H9 (cell line): ENCODE results near the gene ZPR1. TPM values are rescaled to one million over a fixed set of nuclear protein-coding genes. Genes with fewer than 3 reads are reported as not detected.

ENCODE experiments used
- DNase-seq: peaks from one replicate; pipeline ENCODE4 v3.0.0-alpha.2; 2017
- H2AFZ ChIP-seq: one replicate; pipeline ENCODE4 v1.6.1; 2013; ENCODE audit warnings: mild to moderate bottlenecking, low read length, control low read depth, moderate library complexity
- H2AK5ac ChIP-seq: 2 replicates; pipeline ENCODE4 v1.6.1; 2013; ENCODE audit warnings: low read length, control low read depth, mixed read lengths; ENCODE audit not compliant: insufficient read length
- H2BK120ac ChIP-seq: one replicate; pipeline ENCODE4 v1.6.1; 2013; ENCODE audit warnings: low read depth, mild to moderate bottlenecking, low read length, control low read depth, inconsistent platforms; ENCODE audit not compliant: poor library complexity, severe bottlenecking
- H2BK12ac ChIP-seq: 2 replicates; pipeline ENCODE4 v1.6.1; 2013; ENCODE audit warnings: low read length, control low read depth, mixed read lengths, low read depth; ENCODE audit not compliant: insufficient read length
- H2BK15ac ChIP-seq: 2 replicates; pipeline ENCODE4 v1.6.1; 2013; ENCODE audit warnings: low read depth, low read length, control low read depth
- H2BK20ac ChIP-seq: one replicate; pipeline ENCODE4 v1.6.1; 2013; ENCODE audit warnings: low read depth, mild to moderate bottlenecking, low read length, control low read depth, inconsistent platforms; ENCODE audit not compliant: poor library complexity, severe bottlenecking
- H2BK5ac ChIP-seq: 2 replicates; pipeline ENCODE4 v1.6.1; 2013; ENCODE audit warnings: low read length, control low read depth, mixed read lengths; ENCODE audit not compliant: insufficient read length
- H3K14ac ChIP-seq: 2 replicates; pipeline ENCODE4 v1.6.1; 2013; ENCODE audit warnings: low read length, control low read depth; ENCODE audit not compliant: insufficient read depth
- H3K18ac ChIP-seq: 2 replicates; pipeline ENCODE4 v1.6.1; 2013; ENCODE audit warnings: low read depth, mild to moderate bottlenecking, mixed read lengths, low read length, control low read depth; ENCODE audit not compliant: insufficient read length
- H3K23ac ChIP-seq: 2 replicates; pipeline ENCODE4 v1.6.1; 2013; ENCODE audit warnings: low read length, control low read depth, mixed read lengths, low read depth; ENCODE audit not compliant: insufficient read length
- H3K23me2 ChIP-seq: 2 replicates; pipeline ENCODE4 v1.6.1; 2013; ENCODE audit warnings: low read depth, mild to moderate bottlenecking, mixed read lengths, low read length, control low read depth; ENCODE audit not compliant: insufficient read length, poor library complexity, severe bottlenecking
- H3K27ac ChIP-seq: 2 replicates; pipeline ENCODE4 v1.5.1; 2013; ENCODE audit warnings: low read length, control low read depth, mixed read lengths, low read depth; ENCODE audit not compliant: insufficient read length
- H3K27me3 ChIP-seq: 2 replicates; pipeline ENCODE4 v1.6.1; 2013; ENCODE audit warnings: low read length, control low read depth, inconsistent platforms; ENCODE audit not compliant: insufficient read depth
- H3K4ac ChIP-seq: 2 replicates; pipeline ENCODE4 v1.6.1; 2013; ENCODE audit warnings: low read depth, mild to moderate bottlenecking, control low read depth, inconsistent platforms, low read length, moderate library complexity
- H3K4me1 ChIP-seq: 2 replicates; pipeline ENCODE4 v1.6.1; 2013; ENCODE audit warnings: low read length, control low read depth, inconsistent platforms; ENCODE audit not compliant: insufficient read depth
- H3K4me2 ChIP-seq: 2 replicates; pipeline ENCODE4 v1.6.1; 2013; ENCODE audit warnings: low read length, control low read depth, mixed read lengths; ENCODE audit not compliant: insufficient read length, insufficient read depth
- H3K56ac ChIP-seq: 2 replicates; pipeline ENCODE4 v1.6.1; 2013; ENCODE audit warnings: low read depth, mild to moderate bottlenecking, mixed read lengths, low read length, control low read depth; ENCODE audit not compliant: insufficient read length
- H3K79me1 ChIP-seq: 2 replicates; pipeline ENCODE4 v1.6.1; 2013; ENCODE audit warnings: low read depth, mild to moderate bottlenecking, moderate library complexity, low read length, control low read depth, inconsistent platforms; ENCODE audit not compliant: insufficient read depth, poor library complexity, severe bottlenecking
- H3K79me2 ChIP-seq: 2 replicates; pipeline ENCODE4 v1.6.1; 2013; ENCODE audit warnings: low read length, control low read depth, inconsistent platforms; ENCODE audit not compliant: insufficient read depth
- H3K9ac ChIP-seq: 2 replicates; pipeline ENCODE4 v1.6.1; 2013; ENCODE audit warnings: low read length, control low read depth, mixed read lengths; ENCODE audit not compliant: insufficient read length; ENCODE audit errors: extremely low read depth
- H3K9me3 ChIP-seq: one replicate; pipeline ENCODE4 v1.6.1; 2013; ENCODE audit warnings: low read depth, low read length, inconsistent platforms; ENCODE audit not compliant: control insufficient read depth
- H3T11ph ChIP-seq: one replicate; pipeline ENCODE4 v1.6.1; 2013; ENCODE audit warnings: mild to moderate bottlenecking, low read length, control low read depth, inconsistent platforms
- H4K20me1 ChIP-seq: one replicate; pipeline ENCODE4 v1.6.1; 2013; ENCODE audit not compliant: control insufficient read depth, insufficient read length, insufficient read depth
- H4K5ac ChIP-seq: 2 replicates; pipeline ENCODE4 v1.6.1; 2013; ENCODE audit warnings: low read depth, mild to moderate bottlenecking, mixed read lengths, low read length, control low read depth; ENCODE audit not compliant: insufficient read length
- H4K8ac ChIP-seq: replicated peaks from 2 replicates; pipeline ENCODE4 v1.6.1; 2013; ENCODE audit warnings: low read length, control low read depth, mixed read lengths, low read depth; ENCODE audit not compliant: insufficient read length
- H4K91ac ChIP-seq: 2 replicates; pipeline ENCODE4 v1.6.1; 2013; ENCODE audit warnings: low read depth, mild to moderate bottlenecking, moderate library complexity, mixed read lengths, low read length, control low read depth; ENCODE audit not compliant: insufficient read length
- H3K27ac Mint-ChIP-seq, 3 experiments: 2 replicates in 2 of 3; 3 replicates in 1 of 3; pipeline ENCODE4 v1.8.0; 2020 to 2021; ENCODE audit warnings: mixed read lengths in 3 of 3, mild to moderate bottlenecking in 1 of 3, moderate library complexity in 1 of 3
- H3K27me3 Mint-ChIP-seq: 2 replicates; pipeline ENCODE4 v1.8.0; 2021; ENCODE audit warnings: low read depth, mild to moderate bottlenecking, moderate library complexity, mixed read lengths
- H3K36me3 Mint-ChIP-seq, 3 experiments: 2 replicates in 2 of 3; 3 replicates in 1 of 3; pipeline ENCODE4 v1.8.0; 2020 to 2021; ENCODE audit warnings: low read depth in 3 of 3, mixed read lengths in 3 of 3; ENCODE audit not compliant: insufficient read depth in 1 of 3
- H3K4me1 Mint-ChIP-seq, 2 experiments: 2 replicates each; pipeline ENCODE4 v1.8.0; 2020; ENCODE audit warnings: mixed read lengths in 2 of 2
- H3K4me3 Mint-ChIP-seq, 2 experiments: 2 replicates in 1 of 2; 3 replicates in 1 of 2; pipeline ENCODE4 v1.8.0; 2020 to 2021; ENCODE audit warnings: mild to moderate bottlenecking in 2 of 2, mixed read lengths in 2 of 2, moderate library complexity in 1 of 2
- H3K9me3 Mint-ChIP-seq, 2 experiments: 2 replicates in 1 of 2; 3 replicates in 1 of 2; pipeline ENCODE4 v1.8.0; 2020; ENCODE audit warnings: mild to moderate bottlenecking in 2 of 2, mixed read lengths in 2 of 2, moderate library complexity in 1 of 2
- WGBS: extraction: QIAGEN DNeasy Blood & Tissue Kit; methylation state at CpG from one replicate; pipeline ENCODE4 v1.1.7; 2013; ENCODE audit warnings: missing lambda C conversion rate, low lambda C conversion rate, mixed read lengths; ENCODE audit not compliant: insufficient read length; ENCODE audit errors: extremely low coverage; 5-methylcytosine and 5-hydroxymethylcytosine counted together
- total RNA-seq: library from RNA; stranded (reverse); gene quantifications from 2 replicates; pipeline ENCODE4 v1.2.1, GENCODE V29; 2021
- TF ChIP-seq, protein P1 (sequence below): fragments of 200-600 bp; sonication (generic); conservative IDR thresholded peaks from 3 replicates; pipeline ENCODE4 v1.8.0; 2021; ENCODE audit warnings: antibody characterized with exemption, mild to moderate bottlenecking

The ZPR1 gene
- total RNA-seq, 1 experiment from 2014 or later = 82.0 TPM

DNA sequence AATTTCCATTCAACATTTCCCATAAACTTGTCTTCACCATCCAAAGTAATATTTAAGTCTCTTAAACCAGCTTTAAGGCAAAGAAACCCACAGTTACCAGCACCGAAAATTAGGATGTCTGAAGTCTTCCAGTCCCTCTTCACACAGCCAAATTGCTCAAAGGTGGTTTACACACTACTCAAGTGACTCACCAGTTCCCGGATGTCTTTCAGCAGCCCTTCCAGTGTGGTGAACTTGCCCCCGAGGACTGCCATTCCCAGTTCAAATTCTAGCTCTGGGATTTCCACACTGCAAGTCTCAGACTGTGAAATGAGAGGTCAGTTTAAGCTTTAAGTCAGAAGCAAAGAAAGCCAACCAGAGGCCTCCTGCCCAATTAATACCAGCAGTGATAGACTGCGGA, 5.1 kb downstream of the ZPR1 start:
- H2BK120ac ChIP-seq = no peak overlapping the region
- Mint-ChIP-seq H3K27me3 (no peaks in the 10 kb centered on the region), H3K36me3 (peaks cover 55 to 94% (median 87%) of the 10 kb centered on the region in 3 experiments; a peak in 6 of 7 replicates), H3K4me1 (peaks cover 6 to 8% of the 10 kb centered on the region in 2 experiments), H3K27ac (no peak overlapping the region), H3K4me3 (no peak overlapping the region), H3K9me3 (no peaks in the 10 kb centered on the region)
- H3K23ac ChIP-seq = no peak overlapping the region
- no peak overlapping the region for H4K8ac ChIP-seq
- no peak overlapping the region for H3K14ac ChIP-seq
- H3T11ph ChIP-seq = no peak overlapping the region
- no peak overlapping the region for H3K9ac ChIP-seq
- no peak overlapping the region for H2BK12ac ChIP-seq
- H2BK5ac ChIP-seq = no peak overlapping the region
- H2BK20ac ChIP-seq = no peak overlapping the region
- no peak overlapping the region for H3K56ac ChIP-seq
- no CpG with 5 or more reads among the region's 4 CpGs for WGBS
- H4K91ac ChIP-seq = no peak overlapping the region
- H3K4ac ChIP-seq = no peak overlapping the region
- H3K23me2 ChIP-seq = peaks cover 6% of the 10 kb centered on the region
- H2AK5ac ChIP-seq = no peak overlapping the region
- no peak for DNase-seq
- H3K18ac ChIP-seq = no peak overlapping the region
- no peak overlapping the region for H2BK15ac ChIP-seq
- H4K5ac ChIP-seq = no peak overlapping the region
- H3K27ac ChIP-seq = no peak overlapping the region
- no peak overlapping the region for H3K4me2 ChIP-seq
- no peaks in the 10 kb centered on the region for H4K20me1 ChIP-seq
- peaks cover 2% of the 10 kb centered on the region; the same call in 1 of the 2 replicates for H3K79me2 ChIP-seq
- TF ChIP-seq, protein P1, sequence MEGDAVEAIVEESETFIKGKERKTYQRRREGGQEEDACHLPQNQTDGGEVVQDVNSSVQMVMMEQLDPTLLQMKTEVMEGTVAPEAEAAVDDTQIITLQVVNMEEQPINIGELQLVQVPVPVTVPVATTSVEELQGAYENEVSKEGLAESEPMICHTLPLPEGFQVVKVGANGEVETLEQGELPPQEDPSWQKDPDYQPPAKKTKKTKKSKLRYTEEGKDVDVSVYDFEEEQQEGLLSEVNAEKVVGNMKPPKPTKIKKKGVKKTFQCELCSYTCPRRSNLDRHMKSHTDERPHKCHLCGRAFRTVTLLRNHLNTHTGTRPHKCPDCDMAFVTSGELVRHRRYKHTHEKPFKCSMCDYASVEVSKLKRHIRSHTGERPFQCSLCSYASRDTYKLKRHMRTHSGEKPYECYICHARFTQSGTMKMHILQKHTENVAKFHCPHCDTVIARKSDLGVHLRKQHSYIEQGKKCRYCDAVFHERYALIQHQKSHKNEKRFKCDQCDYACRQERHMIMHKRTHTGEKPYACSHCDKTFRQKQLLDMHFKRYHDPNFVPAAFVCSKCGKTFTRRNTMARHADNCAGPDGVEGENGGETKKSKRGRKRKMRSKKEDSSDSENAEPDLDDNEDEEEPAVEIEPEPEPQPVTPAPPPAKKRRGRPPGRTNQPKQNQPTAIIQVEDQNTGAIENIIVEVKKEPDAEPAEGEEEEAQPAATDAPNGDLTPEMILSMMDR = no peak
- H3K79me1 ChIP-seq = peaks cover 5% of the 10 kb centered on the region
- H3K9me3 ChIP-seq = no peaks in the 10 kb centered on the region
- H3K27me3 ChIP-seq = no peaks in the 10 kb centered on the region
- no peak overlapping the region for H2AFZ ChIP-seq
- H3K4me1 ChIP-seq = no peaks in the 10 kb centered on the region; the same call in 1 of the 2 replicates
